Activated CD8-positive, alpha-beta memory T cell treated with anti-CD3 and anti-CD28 coated beads for 36 hours (primary cell): ENCODE measurements around the gene RAPGEF4. TPM values are rescaled to one million over a fixed set of nuclear protein-coding genes. Genes with fewer than 3 reads are reported as not detected.

Experiments
- CTCF ChIA-PET: fragments of 350-600 bp; sonication (Branson Sonifier 250); formaldehyde crosslinking; loops from one replicate; lab custom pipeline; 2021; ENCODE audit warnings: antibody characterized with exemption; lab: Charles Lee
- POLR2A ChIA-PET: fragments of 350-600 bp; sonication (Branson Sonifier 250); formaldehyde crosslinking; loops from one replicate; lab custom pipeline; 2021; ENCODE audit warnings: antibody characterized with exemption; lab: Charles Lee
- total RNA-seq, 2 experiments: library from RNA; stranded (reverse); gene quantifications; one replicate each; pipeline ENCODE4 v1.2.3, GENCODE V29; 2021

The RAPGEF4 gene
- not detected for total RNA-seq

- CTCF ChIA-PET: no interaction called here
- POLR2A ChIA-PET: no interaction called here
These were observed at the start of gene RAPGEF4 for GRCh38 chr2:172735582-172736423. Gene RAPGEF4 (plus strand): TSS chr2:172735845. CDS start chr2:172735984, 139 bp downstream.

GRCh38 chr2:172693037-172693436 lies 42.6 kb upstream of the RAPGEF4 start:
- POLR2A ChIA-PET: no interaction called here
- CTCF ChIA-PET: interaction anchor here (0.5 kb wide), 1 partner anchor 1059 kb away, joined by 3 read pairs; no protein-coding TSS in a partner anchor

DNA sequence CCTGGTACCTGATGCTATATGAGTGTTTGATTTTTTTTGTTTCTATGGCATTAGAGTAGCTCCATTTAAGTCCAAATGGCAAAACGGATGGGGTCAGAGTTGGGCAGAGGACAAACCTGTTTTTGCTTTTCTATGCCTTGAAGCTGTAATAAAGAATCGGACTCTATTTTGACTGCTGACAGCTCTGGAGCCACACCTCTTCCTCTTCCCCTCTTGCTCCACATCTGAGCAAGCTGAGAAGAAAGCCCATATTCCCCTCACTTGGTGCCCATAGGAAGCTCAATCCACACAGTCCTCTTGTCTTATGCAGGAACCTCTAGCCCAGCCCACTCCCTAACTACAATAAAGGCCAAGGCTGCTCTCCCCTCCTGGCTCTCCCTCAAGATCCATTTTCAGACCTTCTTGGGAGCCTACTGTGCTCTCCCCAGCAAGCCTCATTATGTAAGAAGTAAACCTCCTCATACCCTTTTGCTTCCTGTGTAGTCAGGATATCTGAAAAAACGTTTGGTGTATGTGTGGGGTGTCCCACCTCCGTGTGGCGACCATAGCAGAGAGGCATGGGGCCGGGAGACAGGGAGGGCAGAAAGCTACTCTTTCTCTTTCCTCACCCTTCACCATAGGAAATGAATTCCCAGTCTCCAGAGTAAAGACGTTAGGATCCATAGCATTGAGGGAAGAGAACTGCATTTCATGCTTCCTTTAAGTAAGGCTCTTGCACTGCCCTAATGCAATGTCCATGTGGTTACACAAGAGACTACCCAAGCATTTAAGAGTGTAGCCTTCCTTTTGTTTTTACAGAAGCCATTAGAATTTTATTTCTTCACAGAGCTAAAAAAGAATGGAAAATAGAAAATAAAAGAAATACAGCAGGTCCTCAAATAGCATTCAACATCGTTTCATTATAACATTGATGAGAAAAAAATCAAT lies 41.9 kb upstream of the RAPGEF4 start:
- CTCF ChIA-PET: interaction anchor here (0.5 to 0.6 kb wide), 2 partner anchors 468 to 1058 kb away, joined by 3 read pairs; no protein-coding TSS in a partner anchor

DNA sequence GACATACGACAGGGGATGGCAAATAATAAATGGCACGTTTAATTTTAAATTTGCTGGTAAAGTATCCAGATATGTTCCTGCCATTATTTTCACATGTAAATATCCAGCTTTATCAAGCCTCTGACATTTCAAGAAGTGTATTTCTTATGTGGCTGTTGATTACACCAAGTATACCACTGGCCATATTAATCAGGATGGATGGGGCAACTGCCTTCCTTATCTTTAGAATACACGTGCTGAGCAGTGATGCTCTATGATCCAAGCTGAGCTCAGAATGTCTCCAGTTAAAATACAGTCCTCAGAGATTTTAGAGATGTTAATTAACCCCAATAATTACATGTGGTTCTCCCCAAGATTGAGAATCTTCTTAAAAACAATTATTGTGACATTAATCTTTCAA lies 38.3 kb upstream of the RAPGEF4 start:
- POLR2A ChIA-PET: no interaction called here
- CTCF ChIA-PET: interaction anchor here (1.5 kb wide), 1 partner anchor 23 kb away, joined by 4 read pairs; no protein-coding TSS in a partner anchor

More for the DNA sequence above, 41.9 kb upstream of the RAPGEF4 start:
- POLR2A ChIA-PET: no interaction called here

DNA sequence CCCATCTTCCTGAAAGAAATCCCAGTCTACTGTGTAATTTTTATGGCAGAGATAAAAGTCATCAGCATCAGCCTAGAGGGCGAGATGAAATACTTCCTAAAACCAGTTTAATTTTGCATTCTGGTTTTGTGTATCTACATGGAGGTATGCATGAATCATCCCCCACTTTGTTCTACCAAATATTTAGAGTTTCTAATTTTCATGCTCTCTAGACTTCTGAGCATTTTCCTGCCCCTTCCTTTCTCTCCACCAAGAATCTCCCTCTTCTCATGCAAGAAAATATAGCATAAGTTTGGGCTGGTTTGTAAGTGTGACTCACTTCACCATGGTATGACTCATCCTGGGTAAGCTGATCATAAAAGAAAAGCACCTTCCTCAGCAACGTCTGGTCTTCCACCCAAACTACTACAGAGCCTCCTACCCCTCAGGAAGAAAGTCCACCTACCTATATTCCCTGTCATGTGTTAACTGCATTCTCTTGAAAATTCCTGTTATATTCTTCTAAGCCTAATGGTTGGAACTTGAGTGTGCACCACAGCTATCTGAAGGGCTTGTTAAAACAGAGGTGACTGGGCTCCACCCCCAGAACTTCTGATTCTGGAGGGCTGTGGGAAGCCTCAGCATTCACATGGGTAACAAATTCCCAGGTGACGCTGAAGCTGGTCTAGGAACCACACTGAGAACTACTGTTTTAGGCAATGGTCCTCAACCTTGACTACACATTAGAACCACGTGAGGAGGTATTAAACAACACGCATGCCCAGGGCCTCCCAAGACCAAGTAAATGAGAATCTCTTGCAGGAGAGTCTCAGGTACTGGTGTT lies 37.4 kb upstream of the RAPGEF4 start:
- ChIA-PET POLR2A (no interaction called here), CTCF (interaction anchor here (1.5 kb wide), 1 partner anchor 24 kb away, joined by 4 read pairs; no protein-coding TSS in a partner anchor)

- ChIA-PET CTCF (no interaction called here), POLR2A (no interaction called here)
These were observed 34.4 kb upstream of the RAPGEF4 start for GRCh38 chr2:172701250-172701649.

GRCh38 chr2:172702451-172702850 lies 33.2 kb upstream of the RAPGEF4 start:
- CTCF ChIA-PET: no interaction called here
- POLR2A ChIA-PET: no interaction called here

DNA sequence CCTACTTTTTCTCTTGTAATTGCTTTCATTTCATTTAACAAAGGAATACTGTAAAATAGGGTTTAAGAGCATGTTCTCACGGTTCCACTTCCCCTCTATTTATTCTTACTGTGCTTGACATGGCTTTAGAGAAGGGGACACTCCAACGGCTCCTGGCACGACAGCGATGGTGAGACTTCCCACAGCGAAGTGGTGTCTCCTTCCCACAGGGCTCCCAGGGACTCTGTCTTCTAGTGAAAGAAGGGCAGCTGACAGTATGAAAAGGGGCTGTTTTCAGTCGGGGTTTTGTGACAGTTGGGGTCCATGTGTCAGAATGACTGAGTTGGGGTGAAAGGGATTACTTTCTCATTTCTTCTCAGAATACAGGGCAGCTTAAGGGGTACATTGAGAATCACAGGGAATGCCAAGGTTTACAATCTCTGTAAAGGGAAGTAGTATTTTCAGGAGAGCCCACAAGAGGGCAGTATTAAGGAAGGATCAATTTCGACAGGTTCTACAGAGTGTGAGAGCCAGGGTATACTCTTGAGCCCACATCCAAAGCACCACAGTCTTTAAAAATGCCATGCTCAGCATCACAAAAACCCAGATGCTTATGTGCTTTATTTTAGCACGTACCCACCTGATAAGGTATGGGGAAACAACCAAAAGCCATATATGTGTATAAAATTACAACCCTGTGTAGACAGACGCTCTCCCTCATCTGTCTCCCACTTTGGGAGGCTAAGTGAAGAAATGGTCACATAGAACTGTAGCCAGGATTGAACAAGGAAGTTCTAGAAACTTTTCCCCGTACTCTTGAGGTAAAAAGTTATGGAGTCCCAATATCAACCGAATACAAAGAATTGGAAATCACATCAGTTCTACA lies 31.3 kb upstream of the RAPGEF4 start:
- CTCF ChIA-PET: no interaction called here
- POLR2A ChIA-PET: no interaction called here

- ChIA-PET CTCF (no interaction called here), POLR2A (no interaction called here)
These were observed 30.3 kb upstream of the RAPGEF4 start for GRCh38 chr2:172705352-172705751.

DNA sequence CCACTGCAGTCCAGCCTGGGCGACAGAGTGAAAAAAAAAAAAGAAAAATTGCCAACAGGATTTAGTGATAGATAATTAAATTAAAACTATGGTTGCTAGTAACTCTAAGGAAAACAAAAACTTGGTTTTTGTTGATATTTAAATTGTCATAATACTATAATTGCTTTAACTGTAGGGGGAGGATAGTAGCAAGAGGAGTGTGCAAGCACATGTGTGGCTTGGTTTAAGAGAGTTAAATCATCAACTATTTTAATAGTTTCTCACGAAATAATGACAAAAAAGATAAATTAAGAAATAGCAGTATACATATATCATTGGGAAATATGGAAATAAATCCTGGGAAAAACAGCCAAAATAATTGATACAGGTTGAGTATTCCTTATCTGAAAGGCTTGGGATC lies 27.4 kb upstream of the RAPGEF4 start:
- ChIA-PET CTCF (no interaction called here), POLR2A (no interaction called here)

GRCh38 chr2:172709566-172710291 lies 25.9 kb upstream of the RAPGEF4 start:
- POLR2A ChIA-PET: no interaction called here

DNA sequence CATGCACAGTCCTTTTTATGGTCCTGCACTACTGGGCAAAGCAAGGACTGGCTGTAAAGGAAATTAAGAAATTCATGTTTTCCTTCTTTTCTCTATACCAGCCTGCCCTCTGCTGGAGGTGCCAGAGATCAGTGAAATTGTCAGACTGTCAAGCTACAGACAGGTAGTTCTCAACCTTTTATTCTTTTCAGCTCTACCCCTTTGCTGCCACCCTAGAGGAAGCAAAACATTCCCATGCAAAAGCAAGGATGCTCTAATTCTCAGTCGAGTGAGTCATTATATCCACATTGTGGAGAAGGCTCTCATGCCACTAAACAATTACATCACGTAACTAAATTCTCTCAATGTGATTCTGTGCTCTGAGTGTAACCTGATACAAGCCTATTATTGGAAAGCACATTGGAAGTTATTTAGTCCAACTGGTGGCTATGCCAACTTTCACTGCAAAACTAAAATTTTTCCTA lies 25.0 kb upstream of the RAPGEF4 start:
- CTCF ChIA-PET: interaction anchor here (1.9 kb wide), 1 partner anchor 113 kb away, joined by 5 read pairs; no protein-coding TSS in a partner anchor
- POLR2A ChIA-PET: no interaction called here

More at GRCh38 chr2:172709566-172710291, 25.9 kb upstream of the RAPGEF4 start:
- CTCF ChIA-PET: interaction anchor here (1.1 to 1.9 kb wide), 2 partner anchors 112 to 115 kb away, joined by 3 to 5 read pairs; no protein-coding TSS in a partner anchor

- ChIA-PET CTCF (interaction anchor here (0.6 to 1.9 kb wide), 2 partner anchors 114 to 161 kb away, joined by 3 to 5 read pairs; no protein-coding TSS in a partner anchor), POLR2A (no interaction called here)
These were observed 24.5 kb upstream of the RAPGEF4 start for GRCh38 chr2:172711110-172711509.

DNA sequence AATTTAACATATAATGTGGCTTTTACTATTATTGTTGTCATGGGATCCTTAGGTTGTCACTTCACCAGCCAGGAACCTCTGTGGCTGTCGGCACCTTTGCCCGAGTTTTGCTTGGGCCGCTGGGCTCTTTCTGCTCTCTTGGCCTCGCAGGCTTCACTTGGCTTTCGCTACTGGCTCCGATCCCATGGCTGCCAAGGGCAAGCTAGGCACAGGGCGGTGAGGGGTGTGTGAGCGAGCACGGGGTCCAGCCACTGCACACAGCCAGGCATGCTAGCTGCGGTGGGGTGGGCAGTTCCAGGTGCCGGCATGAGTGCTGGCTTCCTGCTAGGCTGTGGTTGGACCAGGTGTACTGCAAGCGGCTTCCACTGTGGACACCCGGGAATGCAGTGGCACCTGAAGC lies 23.4 kb upstream of the RAPGEF4 start:
- ChIA-PET CTCF (no interaction called here), POLR2A (no interaction called here)

DNA sequence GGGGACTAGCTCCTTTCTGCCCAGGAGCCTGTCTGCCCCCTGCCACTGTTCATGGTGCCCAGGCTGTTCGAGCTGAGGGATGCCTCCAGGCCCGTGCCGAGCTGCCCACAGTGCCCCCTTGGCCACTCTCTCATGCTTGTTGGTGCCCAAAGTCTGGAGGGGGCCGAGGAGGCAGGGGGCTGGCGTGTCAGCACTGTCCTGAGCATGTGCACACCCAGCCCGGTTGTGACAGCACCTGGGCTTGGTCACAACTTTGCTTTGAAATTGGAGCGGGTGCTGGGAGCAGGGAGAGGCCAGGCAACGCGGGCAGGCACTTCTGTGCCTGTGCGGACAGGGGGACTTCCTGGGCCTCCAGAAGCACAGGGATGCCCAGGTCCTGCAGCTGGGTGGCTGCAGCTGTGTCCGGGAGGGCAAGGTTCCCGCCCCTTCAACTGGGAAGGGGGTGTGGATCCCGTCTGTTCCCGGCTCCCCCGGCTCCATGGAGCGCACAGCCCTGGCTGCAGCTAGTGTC lies 22.2 kb upstream of the RAPGEF4 start:
- CTCF ChIA-PET: interaction anchor here (0.7 kb wide), 1 partner anchor 244 kb away, joined by 3 read pairs; no protein-coding TSS in a partner anchor
- POLR2A ChIA-PET: no interaction called here

DNA sequence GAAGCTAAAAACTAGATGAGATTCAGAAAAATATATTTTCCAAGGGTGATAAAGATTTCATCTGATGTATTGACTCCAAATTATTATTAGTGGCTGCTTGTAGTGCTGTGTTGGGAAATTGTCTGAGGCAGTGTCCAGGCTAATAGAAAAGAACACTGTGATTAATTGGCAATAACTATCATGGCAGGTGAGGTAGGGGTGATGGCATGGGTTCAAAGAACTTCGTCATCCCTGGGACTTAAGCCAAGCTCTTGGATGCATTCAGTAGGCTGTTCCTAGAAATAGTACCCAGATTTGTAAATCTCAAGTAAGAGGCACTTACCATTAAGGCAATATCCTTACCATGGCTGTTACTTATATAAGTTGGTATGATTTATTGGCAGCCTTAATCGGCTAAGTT lies 13.2 kb upstream of the RAPGEF4 start:
- CTCF ChIA-PET: no interaction called here
- POLR2A ChIA-PET: no interaction called here

- POLR2A ChIA-PET: no interaction called here
- CTCF ChIA-PET: no interaction called here
These were observed 12.4 kb upstream of the RAPGEF4 start for GRCh38 chr2:172723286-172723685.
